Caco-2 (cell line): ENCODE measurements around the gene PRXL2B. TPM values are rescaled to one million over a fixed set of nuclear protein-coding genes. Genes with fewer than 3 reads are reported as not detected.

Experiments
- BruUV-seq: library from RNA; stranded (reverse); fragments of 400-500 nt; replicated peaks from 2 replicates; lab custom pipeline; 2021; lab: Mats Ljungman, UMichigan
- CTCF ChIA-PET: fragments of 300-600 bp; sonication (Branson Sonifier 250); formaldehyde crosslinking; loops from one replicate; lab custom pipeline; 2022; ENCODE audit warnings: antibody characterized with exemption; lab: Charles Lee
- POLR2A ChIA-PET: fragments of 300-600 bp; sonication (Branson Sonifier 250); formaldehyde crosslinking; loops from one replicate; lab custom pipeline; 2022; ENCODE audit warnings: antibody characterized with exemption; lab: Charles Lee
- DNase-seq, 2 experiments: peaks; one replicate each; pipeline versions ENCODE4 v3.0.0 to v3.0.0-alpha.2; 2020 to 2022
- H3K27me3 ChIP-seq: replicated peaks from 2 replicates; pipeline ENCODE4 v1.6.0; 2011; ENCODE audit warnings: low read length; ENCODE audit not compliant: control insufficient read depth, insufficient read depth
- H3K36me3 ChIP-seq: 2 replicates; pipeline ENCODE4 v1.5.1; 2011; ENCODE audit warnings: low read length; ENCODE audit not compliant: control insufficient read depth, insufficient read depth
- H3K4me1 ChIP-seq: fragments of 250-450 bp; sonication (Bioruptor Pico); 2 replicates; pipeline ENCODE4 v1.5.1; 2020; ENCODE audit warnings: mild to moderate bottlenecking
- H3K4me3 ChIP-seq: 2 replicates; pipeline ENCODE4 v1.5.1; 2011; ENCODE audit warnings: low read depth, mild to moderate bottlenecking, control low read depth, low read length
- H3K9me3 ChIP-seq: fragments of 250-450 bp; sonication (Bioruptor Pico); 2 replicates; pipeline ENCODE4 v1.5.1; 2020; ENCODE audit warnings: mild to moderate bottlenecking, moderate library complexity
- H3K27ac Mint-ChIP-seq: one replicate; pipeline ENCODE4 v1.8.0; 2022; ENCODE audit warnings: mixed read lengths; ENCODE audit not compliant: unreplicated experiment
- H3K27me3 Mint-ChIP-seq: one replicate; pipeline ENCODE4 v1.8.0; 2022; ENCODE audit warnings: mixed read lengths; ENCODE audit not compliant: insufficient read depth, unreplicated experiment
- H3K36me3 Mint-ChIP-seq: one replicate; pipeline ENCODE4 v1.8.0; 2022; ENCODE audit warnings: mild to moderate bottlenecking, mixed read lengths; ENCODE audit not compliant: insufficient read depth, unreplicated experiment
- H3K4me1 Mint-ChIP-seq: one replicate; pipeline ENCODE4 v1.8.0; 2022; ENCODE audit warnings: low read depth, mixed read lengths; ENCODE audit not compliant: unreplicated experiment
- H3K4me3 Mint-ChIP-seq: one replicate; pipeline ENCODE4 v1.8.0; 2022; ENCODE audit warnings: mild to moderate bottlenecking, moderate library complexity, mixed read lengths; ENCODE audit not compliant: unreplicated experiment
- H3K9me3 Mint-ChIP-seq: one replicate; pipeline ENCODE4 v1.8.0; 2022; ENCODE audit warnings: mixed read lengths; ENCODE audit not compliant: unreplicated experiment
- CTCF ChIP-seq, 2 experiments: fragments of 200-600 bp in 1 of 2; IDR thresholded peaks; 1 replicate in 1 of 2; 2 replicates in 1 of 2; pipeline versions ENCODE4 v1.5.1 to v1.8.0; 2011 to 2022; ENCODE audit warnings: antibody characterized with exemption in 1 of 2, control low read depth in 1 of 2, inconsistent platforms in 1 of 2, low read depth in 1 of 2, low read length in 1 of 2, mild to moderate bottlenecking in 1 of 2, moderate library complexity in 1 of 2; ENCODE audit not compliant: insufficient read depth in 1 of 2, severe bottlenecking in 1 of 2, unreplicated experiment in 1 of 2
- intact Hi-C: fragments of 100-400 bp; cut with micrococcal nuclease; formaldehyde crosslinking; loops from one replicate; pipeline ENCODE4 v1.10.0; 2022; ENCODE audit not compliant: unreplicated experiment
- total RNA-seq: library from RNA; stranded (reverse); gene quantifications from 2 replicates; pipeline ENCODE4 v1.2.3, GENCODE V29; 2022

Gene PRXL2B
- total RNA-seq, 1 experiment from 2014 or later: 16.2 TPM

GRCh38 chr1:2591581-2592261, 5.1 kb downstream of the PRXL2B start:
- Mint-ChIP-seq H3K4me1 (no peaks in the 10 kb centered on the region), H3K27ac (no peak overlapping the region), H3K27me3 (no peaks in the 10 kb centered on the region), H3K36me3 (no peaks in the 10 kb centered on the region), H3K4me3 (no peak overlapping the region), H3K9me3 (no peaks in the 10 kb centered on the region)
- TF ChIP-seq CTCF (IDR thresholded peaks at IDR 0.05; ENCODE audit: insufficient read depth in 1 of 2, low read depth in 1 of 2, low read length in 1 of 2, severe bottlenecking in 1 of 2, unreplicated experiment in 1 of 2): no peak
- BruUV-seq: no TSS peak
- Histone ChIP-seq H3K4me3 (no peak overlapping the region), H3K4me1 (no peaks in the 10 kb centered on the region), H3K36me3 (no peaks in the 10 kb centered on the region), H3K27me3 (no peaks in the 10 kb centered on the region), H3K9me3 (no peaks in the 10 kb centered on the region)
- ChIA-PET CTCF (no interaction called here), POLR2A (no interaction called here)
- intact Hi-C loops: no loop called here
- peak in 1 of 2 experiments; percentile 13 for DNase-seq

GRCh38 chr1:2592672-2593071, 6.1 kb downstream of the PRXL2B start:
- ChIA-PET POLR2A (no interaction called here), CTCF (no interaction called here)
- H3K4me3 ChIP-seq: no peak overlapping the region
- Mint-ChIP-seq H3K36me3 (no peaks in the 10 kb centered on the region), H3K9me3 (no peaks in the 10 kb centered on the region), H3K4me1 (no peaks in the 10 kb centered on the region), H3K4me3 (no peak overlapping the region), H3K27me3 (peaks cover 3% of the 10 kb centered on the region), H3K27ac (no peak overlapping the region)
- intact Hi-C loops: no loop called here
- BruUV-seq: no TSS peak
- no peaks in the 10 kb centered on the region for H3K9me3 ChIP-seq
- no peak for TF ChIP-seq CTCF (IDR thresholded peaks at IDR 0.05; ENCODE audit: insufficient read depth in 1 of 2, low read depth in 1 of 2, low read length in 1 of 2, severe bottlenecking in 1 of 2, unreplicated experiment in 1 of 2)
- DNase-seq: peak in 1 of 2 experiments; percentile 11
- H3K36me3 ChIP-seq: no peaks in the 10 kb centered on the region
- H3K4me1 ChIP-seq: no peaks in the 10 kb centered on the region
- no peaks in the 10 kb centered on the region for H3K27me3 ChIP-seq

- H3K9me3 Mint-ChIP-seq: no peaks in the 10 kb centered on the region
- H3K9me3 ChIP-seq: no peaks in the 10 kb centered on the region
- no peaks in the 10 kb centered on the region for H3K27me3 ChIP-seq
- no peaks in the 10 kb centered on the region for H3K4me1 Mint-ChIP-seq
- CTCF ChIA-PET: no interaction called here
- H3K4me1 ChIP-seq: no peaks in the 10 kb centered on the region
- no peak for TF ChIP-seq CTCF (IDR thresholded peaks at IDR 0.05; ENCODE audit: insufficient read depth in 1 of 2, low read depth in 1 of 2, low read length in 1 of 2, severe bottlenecking in 1 of 2, unreplicated experiment in 1 of 2)
- BruUV-seq: no TSS peak
- no peak overlapping the region for H3K27ac Mint-ChIP-seq
- H3K4me3 Mint-ChIP-seq: no peak overlapping the region
- intact Hi-C loops: no loop called here
- DNase-seq: no peak
- POLR2A ChIA-PET: no interaction called here
- peaks cover 3% of the 10 kb centered on the region for H3K27me3 Mint-ChIP-seq
- H3K36me3 Mint-ChIP-seq: no peaks in the 10 kb centered on the region
- no peak overlapping the region for H3K4me3 ChIP-seq
- H3K36me3 ChIP-seq: no peaks in the 10 kb centered on the region
Measured at GRCh38 chr1:2593251-2593878, 6.8 kb downstream of the PRXL2B start.
